NCI-H345 (cell line): ENCODE results near the gene TTC1.
"Not testable (repeated sequence)": the region's sequence is repeated elsewhere in the genome, so short reads cannot be mapped to it uniquely, and the experiment has no call there.

Source experiments
- DNase-seq: peaks from one replicate; lab custom pipeline; 2025; lab: John Stamatoyannopoulos, UW

TTC1 gene

DNA sequence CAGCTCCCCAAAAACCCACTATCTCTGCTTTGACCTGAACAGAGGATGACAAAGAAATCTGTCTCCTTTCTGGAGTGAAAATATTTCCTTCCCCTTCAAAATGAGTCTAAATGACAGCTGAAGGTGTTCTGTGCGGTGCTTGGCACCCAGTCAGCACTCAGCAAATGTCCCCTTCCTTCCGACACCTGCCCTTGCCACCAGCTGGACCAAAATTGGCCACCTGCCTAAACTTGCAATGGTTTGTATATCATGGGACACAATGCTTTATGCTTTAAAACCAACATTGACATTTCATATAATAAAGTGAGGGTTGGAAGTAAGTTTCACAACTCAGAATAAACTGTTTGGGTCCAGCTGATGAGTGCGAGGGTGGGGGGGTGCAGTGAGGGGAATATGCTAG, 7.5 kb upstream of the TTC1 start:
- DNase-seq: peak; percentile 45

DNA sequence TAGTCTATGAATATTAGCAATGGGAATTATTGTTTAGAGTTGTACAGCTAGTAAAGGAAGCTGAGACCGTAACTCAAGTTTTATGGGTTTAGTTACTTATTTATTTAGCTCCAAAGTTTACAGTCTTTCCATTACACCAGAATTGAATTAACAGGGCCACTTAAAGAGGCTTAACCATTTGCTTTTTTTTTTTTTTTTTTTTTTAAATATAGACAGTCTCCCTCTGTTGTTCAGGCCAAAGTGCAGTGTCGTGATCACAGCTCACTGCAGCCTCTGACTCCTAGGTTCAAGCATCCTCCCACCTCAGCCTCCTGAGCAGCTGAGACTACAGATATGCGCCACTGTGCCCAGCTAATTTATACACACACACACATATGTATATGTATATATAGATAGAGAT, 1.4 kb upstream of the TTC1 start:
- DNase-seq: no peak

DNA sequence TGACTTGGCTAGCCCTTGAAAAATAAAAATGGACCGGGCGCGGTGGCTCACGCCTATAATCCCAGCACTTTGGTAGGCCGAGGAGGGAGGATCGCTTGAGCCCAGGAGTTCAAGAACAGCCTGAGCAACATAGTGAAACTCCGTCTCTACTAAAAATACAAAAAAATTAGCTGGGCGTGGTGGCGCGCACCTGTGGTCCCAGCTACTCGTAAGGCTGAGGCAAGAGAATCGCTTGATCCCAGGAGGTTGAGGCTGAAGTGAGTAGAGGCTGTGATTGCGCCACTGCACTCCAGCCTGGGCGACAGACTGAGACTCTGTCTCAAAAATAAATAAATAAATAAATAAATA, 436 bp upstream of the TTC1 start:
- not testable (repeated sequence) for DNase-seq

DNA sequence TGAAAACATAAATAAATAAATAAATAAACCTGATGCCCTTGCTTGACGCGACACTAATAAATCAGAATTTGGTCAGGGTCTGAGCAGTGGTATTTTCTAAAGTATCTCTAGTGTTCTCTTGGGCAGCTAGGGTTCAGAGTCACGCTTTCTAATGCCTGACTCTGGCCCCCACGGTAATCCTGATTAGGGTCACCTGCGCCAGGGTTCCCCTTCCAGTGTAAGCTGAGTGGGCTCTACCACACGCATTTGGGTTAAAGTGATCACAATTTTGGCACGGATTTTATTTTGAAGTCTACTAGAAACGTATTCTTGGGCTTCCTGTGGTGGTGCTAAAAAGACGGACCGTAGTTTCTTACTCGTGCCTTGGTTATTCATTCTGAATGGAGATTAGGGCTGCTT, 651 bp downstream of the TTC1 start:
- no peak for DNase-seq

DNA sequence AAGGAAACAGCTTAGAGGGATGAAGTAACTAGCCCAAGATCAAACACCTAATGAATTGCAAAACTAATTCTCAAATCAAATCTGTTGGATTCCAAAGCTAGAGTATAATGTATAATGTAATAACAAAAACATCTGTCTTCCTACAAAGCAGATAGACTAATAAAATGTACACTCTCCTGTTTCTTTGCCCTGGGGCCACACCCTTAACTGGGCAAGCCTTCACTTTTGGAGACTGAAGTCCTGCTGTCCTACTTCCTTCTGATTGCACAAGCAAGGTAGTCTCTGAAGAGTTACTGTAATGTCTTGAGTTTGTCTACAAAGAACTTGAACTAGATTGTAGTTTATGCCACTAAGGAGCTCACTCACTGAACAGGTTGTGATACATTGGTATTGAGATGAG, 2.5 kb downstream of the TTC1 start:
- no peak for DNase-seq

DNA sequence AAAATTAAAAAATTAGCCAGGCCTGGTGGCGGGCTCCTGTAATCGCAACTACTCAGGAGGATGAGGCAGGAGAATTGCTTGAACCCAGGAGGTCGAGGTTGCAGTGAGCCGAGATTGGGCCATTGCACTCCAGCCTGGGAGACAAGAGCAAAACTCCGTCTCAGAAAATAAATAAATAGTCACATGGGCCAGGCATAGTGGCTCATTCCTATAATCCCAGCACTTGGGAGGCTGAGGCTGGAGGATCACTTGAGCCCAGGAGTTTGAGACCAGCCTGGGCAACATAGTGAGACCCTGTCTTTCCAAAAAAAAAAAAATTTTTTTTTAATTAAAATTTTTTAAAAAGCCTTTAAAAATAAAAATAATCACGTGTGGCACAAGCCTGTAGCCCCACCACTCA, 5.3 kb downstream of the TTC1 start:
- DNase-seq: not testable (repeated sequence)

DNA sequence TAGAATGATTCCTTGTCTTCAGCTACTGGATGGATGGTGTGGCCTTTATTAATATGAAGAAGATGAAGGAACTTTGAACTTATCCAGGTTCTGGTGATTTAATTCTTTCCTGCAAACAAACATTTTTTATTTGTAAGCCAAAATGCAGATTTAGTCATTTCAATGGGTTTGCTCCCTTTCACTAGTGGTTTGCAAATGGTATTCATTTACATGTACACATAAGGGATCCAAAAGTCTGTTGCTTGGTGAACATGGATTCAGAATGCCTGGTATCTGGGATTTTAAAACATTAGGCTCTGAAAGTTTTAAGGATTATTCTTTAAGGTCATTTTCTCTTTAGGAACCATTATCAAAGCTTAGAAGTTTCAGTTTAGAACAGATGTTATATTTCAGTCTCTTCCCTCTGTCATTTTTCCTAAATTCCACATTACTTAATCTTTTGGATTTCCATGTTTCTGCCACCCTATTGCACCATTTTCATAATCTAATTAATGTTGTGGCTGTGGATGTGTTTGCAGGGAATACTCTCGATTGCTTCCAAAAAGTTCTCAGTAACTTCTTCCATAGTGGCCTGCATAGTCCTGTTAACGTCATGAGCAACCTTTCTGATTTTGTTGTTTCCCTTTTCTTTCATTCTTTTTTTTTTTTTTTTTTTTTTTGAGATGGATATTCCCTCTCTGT, 10.1 kb downstream of the TTC1 start:
- no peak for DNase-seq

DNA sequence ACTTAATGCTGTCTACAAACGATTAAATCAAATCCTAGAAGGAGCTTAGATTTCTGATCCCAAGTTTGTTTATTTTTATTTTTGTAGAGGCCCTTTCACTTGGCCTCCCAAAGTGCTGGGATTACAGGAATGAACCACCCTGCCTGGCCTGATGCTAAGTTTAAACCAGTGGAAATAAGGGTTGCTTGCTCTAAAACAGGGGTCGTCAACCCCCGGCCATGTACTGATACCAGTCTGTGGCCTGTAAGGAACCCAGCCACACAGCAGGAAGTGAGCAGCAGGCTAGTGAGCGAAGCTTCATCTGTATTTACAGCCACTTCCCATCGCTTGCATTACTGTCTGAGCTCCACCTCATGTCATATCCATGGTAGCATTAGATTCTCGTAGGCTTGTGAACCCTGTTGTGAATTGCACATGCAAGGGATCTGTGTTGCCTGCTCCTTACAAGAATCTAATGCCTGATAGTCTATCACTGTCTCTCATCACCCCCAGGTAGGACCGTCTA, 11.4 kb downstream of the TTC1 start:
- DNase-seq: no peak

DNA sequence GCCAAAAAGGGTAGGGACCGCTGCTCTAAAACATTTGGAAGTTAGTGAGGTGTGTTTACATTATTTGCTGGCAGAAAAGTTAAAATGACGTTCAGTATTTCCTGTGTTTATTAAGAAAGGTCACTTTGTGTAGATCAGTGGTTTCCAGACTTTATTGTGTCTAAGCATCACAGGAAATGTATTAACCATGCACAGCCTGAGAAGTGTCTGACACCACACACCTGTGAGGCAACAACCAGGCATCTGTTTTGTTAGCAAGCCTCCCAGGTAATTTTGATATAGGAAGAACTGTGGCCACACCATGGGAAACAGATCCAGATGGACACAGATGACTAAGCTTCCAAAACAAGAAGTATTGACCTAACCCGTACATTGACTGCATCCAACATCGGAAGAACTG, 12.0 kb downstream of the TTC1 start:
- no peak for DNase-seq

DNA sequence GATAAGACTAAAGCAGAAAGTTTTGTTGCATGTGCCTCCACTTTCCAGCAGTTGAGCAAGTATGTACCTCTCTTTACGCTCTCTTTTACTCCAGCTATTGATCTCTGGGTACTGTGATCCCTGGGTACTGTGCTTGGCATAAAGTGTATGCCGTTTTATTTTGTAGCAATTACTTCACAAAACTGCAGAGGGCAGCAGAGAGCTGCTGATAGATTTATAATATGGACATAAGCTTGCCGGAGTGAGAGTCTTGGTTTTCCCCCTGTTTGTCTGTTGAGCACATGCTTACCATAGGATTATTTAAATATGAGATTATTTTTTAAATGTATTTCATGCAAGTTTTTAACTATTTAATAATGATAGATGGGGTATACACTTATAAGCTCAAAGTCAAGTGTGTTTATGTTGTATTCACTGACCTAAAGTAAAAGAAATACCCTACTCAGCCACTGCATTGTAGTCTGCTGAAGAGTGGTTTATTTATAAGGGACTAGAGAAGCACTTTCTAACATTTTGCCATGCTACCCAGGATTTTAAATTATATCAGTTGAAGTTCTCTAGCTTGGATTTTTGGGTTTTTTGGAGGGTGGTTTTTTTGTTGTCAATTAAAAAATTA, 13.0 kb downstream of the TTC1 start:
- peak; percentile 62 for DNase-seq

DNA sequence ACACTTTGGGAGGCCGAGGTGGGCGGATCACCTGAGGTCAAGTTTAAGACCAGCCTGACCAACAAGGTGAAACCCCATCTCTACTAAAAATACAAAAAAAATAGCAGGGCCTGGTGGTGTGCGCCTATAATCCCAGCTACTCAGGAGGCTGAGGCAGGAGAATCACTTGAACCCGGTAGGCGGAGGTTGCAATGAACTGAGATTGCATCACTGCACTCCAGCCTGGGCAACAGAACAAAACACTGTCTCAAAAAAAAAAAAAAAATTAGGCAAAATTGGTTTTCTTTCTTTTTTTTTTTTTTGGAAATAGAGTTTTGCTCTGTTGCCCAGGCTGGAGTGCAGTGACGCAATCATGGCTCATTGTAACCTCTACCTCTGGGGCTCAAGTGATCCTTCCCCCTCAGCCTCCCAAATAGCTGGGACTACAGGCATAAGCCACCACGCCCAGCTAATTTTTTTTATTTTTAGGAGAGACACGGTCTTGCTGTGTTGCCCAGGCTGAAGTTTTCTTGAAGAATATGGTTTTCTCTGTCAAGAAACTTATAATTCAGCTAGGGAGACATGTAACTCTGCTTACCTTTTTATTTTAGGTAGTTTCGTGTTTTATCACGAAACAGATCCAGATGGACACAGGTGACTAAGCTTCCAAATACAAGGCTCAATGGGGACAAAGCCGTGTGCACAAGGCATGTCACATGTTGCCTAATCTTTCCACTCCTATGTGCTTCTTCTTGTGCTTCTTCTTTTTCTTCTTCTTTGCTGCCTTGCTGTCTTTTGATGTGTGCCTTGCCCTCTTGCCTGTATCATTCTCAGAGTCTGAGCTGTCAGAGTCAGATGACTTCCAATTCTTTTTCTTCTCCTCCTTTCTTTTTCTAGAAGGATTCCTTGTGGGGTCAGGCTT, 14.3 kb downstream of the TTC1 start:
- DNase-seq: no peak

DNA sequence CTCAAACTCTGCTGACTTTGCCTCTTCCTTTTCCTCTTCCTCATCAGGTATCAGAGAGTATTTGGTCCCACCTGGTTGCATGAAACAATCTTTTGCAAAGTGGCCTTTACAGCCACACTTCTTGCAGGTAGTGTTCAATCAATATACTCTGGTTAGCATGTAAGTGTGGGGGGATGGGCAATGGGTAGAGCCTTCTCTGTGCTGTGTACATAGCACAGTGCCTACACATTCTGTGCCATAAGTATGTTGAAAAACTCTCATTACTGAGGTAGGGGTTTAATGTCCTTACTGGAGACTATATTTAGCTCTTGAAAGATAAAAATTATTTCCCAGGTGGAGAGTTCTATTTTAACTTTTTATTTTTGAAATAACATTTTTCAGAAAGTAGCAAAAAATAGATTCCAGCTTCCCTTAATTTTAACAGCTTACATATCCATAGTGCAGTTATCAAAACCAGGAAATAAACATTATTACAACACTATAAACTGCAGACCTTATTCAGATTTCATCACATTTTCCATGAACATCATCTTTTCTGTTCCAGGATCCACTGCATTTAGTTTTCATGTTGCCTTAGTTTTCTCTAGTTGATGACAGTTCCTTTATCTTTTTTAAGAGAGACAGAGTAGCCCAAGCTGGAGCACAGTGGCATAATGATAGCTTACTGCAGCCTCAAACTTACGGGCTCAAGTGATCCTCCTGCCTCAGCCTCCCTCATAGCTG, 15.1 kb downstream of the TTC1 start:
- DNase-seq: no peak

DNA sequence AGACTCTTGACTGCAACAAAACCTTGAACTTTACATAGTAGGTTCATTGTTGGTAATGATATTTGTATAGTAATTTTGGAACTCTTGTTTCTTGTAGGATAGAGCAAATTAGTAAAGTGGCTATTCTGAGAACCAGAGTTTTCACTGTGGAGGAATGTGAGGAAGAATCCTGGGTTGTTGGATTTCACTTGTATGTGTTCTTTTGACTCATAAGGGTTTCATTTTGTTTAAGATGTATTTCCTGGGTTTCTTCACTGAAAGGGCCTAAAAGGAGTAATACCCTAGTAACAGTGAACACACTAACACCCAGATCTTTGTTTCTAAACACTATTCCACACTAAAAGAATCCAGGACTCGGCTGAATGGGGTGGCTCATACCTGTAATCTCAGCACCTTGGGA, 20.1 kb downstream of the TTC1 start:
- DNase-seq: no peak

DNA sequence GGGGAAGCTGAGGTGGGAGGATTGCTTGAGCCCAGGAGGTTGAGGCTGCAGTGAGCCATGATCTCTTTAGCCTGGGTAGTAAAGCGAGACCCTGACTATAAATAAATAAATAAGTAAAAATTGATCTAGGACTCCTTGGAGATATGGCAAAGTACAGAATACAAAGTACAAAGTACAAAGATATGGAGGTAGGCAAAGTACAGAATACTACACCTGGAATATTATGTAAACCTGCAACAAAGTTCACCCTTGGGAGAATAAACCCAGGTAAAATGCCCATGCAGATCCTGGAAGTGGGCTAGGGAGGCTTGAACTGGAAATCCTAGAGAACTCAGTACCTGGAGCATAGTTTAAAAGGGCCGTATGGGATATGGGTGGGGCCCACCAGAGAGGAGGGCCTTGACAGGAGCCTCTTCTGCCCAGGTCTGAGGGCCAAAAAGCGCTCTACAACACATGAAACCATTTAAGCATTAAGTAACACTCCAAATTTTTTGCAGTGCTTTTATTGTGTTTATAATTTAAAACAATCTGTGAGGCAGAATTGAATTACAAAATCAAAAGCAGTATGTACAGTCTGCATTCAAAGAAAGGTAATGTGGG, 20.7 kb downstream of the TTC1 start:
- DNase-seq: no peak

DNA sequence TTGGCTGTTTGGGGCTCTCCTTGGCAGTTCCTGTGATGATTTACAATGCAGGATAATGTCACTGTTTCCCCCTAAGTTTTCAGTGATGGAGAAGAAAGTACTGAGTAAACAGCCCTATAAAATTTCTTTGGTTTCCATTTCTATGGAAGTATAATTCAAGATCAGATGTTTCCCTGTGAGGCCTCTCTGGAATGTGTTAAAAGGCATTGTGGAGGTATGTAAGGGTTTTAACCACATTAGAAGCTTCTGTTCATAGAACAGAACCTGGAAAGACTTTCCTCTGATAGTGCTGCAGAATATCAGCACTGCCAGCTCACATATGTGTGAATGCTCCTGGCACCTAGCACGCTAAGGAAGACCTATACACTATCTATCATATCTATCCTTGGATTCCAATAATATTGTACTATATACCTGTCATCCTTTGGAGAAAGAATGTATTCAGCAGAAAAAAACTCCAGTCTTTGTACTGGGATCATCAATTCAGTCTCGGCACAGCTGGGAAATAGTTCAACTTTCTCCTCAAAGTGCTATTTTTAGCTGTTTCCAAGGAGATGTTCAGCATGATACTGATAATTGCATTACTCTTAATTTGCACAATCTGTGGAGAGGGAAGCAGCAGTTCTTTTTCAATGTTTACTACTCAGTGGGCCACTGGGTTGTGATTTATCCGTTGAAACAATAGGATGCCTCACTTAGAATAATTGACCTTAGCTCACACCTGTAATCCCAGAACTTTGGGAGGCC, 21.9 kb downstream of the TTC1 start:
- DNase-seq: no peak

DNA sequence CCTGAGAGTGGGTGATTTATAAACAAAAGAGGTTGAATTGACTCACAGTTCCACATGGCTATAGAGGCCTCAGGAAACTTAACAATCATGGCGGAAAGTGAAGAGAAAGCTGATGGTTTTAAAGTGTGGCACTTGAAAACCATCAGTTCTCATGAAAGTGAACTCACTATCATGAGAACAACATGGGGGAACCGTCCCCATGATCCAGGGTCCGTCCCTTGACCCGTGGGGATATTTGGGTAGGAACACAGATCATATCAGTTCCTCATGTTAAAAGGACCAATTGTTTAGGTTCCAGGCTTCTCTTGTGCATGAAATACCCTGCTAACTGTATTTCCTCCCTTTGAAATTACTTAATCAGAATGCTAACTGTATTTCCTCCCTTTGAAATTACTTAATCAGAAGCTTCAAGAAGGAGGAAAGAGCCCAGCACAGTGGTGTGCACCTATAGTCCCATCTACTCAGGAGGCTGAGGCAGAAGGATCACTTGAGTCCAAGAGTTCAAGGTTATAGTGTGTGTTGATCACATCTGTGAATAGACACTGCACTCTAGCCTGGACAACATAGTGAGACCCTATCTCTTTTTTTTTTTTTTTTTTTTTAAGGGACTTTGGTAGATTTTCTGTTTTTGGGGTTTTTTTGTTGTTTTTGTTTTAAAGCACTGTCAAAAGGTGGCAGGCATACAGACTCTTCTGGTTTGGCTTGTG, 24.8 kb downstream of the TTC1 start:
- DNase-seq: no peak

DNA sequence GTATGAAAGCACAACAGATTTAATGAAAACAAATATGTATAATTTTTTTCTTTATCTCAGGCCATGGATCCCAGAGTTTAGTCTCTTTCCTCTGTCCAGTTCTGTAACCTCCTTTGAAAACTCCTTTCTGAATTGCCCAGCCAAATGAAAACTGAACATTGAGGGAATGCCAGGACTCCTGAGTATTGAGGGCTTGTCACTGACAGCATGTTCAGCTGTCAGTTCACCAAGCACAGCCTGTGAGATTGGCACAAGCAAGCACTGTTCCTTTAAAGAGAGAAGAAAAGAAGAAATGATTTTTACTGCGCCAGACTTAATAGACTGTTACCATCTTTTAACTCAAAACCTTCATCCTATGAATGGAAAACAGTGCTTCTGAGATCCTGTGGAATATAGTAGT, 27.3 kb downstream of the TTC1 start:
- no peak for DNase-seq

DNA sequence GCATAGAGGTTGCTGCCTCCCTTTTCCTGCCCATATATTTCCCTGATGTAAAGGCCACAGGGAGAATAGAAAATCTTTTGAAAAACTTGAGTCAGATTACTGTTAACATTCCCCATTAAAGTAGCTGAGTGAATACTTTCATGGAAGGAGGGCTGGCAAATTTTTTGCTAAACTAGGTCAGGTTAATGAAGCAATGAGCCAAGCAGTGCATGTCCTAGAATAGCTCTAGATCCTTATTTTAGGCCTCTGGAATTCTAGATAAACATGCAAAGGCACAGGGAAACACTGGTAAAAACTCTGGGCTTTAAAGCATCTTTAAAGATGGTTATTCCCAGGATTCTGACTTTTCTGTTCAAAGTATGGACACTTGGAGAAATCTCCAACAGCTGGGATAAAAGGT, 27.9 kb downstream of the TTC1 start:
- no peak for DNase-seq

DNA sequence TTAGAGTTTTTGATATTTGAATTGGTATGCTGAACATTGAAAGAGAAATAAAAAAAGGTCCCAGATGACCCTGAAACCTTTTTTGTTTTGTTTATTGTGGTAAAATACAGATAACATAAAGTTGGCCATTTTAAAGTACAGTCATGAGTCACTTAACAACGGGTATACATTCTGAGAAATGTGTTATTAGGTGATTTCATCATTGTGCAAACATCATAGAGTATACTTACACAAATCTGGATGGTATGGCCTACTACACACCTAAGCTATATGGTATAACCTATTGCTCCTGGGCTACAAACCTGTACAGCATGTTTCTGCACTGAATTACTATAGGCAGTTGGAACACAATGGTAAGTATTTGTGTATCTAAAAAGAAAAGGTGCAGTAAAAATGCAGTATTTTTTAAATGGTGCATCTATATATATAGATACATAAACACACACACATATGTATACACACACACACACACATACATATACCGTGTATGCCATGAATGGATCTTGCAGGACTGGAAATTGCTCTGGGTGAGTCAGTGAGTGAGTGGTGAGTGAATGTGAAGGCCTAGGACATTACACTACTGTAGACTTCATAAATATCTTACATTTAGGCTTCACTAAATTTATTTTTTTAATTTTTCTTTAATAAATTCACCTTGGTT, 31.0 kb downstream of the TTC1 start:
- no peak for DNase-seq

DNA sequence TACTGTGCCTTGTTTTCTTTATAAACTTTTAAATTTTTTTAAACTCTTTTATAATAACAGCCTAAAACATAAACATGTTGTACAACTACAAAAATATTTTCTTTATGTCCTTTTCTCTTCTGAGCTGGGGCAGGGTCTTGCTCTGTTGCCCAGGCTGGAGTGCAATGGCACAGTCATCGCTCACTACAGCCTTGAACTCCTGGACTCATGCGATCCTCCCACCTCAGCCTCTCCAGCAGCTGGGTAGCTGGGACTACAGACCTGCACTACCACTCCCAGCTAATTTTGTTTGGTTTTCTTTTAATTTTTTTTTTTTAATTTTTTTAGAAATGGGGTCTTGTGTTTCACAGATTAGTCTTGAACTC, 31.5 kb downstream of the TTC1 start:
- DNase-seq: no peak
